Measurements from ENCODE around the gene CPSF6. TPM values are rescaled to one million over a fixed set of nuclear protein-coding genes. Genes with fewer than 3 reads are reported as not detected.

Gene CPSF6
- total RNA-seq, 4 donors from 2014 or later: 31.0 to 40.8 (median 33.0) TPM

- no peak for TF ChIP-seq CTCF (IDR thresholded peaks at IDR 0.05; ENCODE audit: low read depth)
These were observed 23.1 kb downstream of the CPSF6 start for GRCh38 chr12:69262264-69262974.

GRCh38 chr12:69265205-69265604 is 25.8 kb downstream of the CPSF6 start:
- TF ChIP-seq CTCF (IDR thresholded peaks at IDR 0.05; ENCODE audit: low read depth): no peak

GRCh38 chr12:69266036-69266635 is 26.8 kb downstream of the CPSF6 start:
- no peak for TF ChIP-seq CTCF (IDR thresholded peaks at IDR 0.05; ENCODE audit: low read depth)

- TF ChIP-seq CTCF (IDR thresholded peaks at IDR 0.05; ENCODE audit: low read depth): no peak
These were observed 30.4 kb downstream of the CPSF6 start for GRCh38 chr12:69269736-69270135.

GRCh38 chr12:69272511-69272910 is 33.1 kb downstream of the CPSF6 start:
- TF ChIP-seq CTCF (IDR thresholded peaks at IDR 0.05; ENCODE audit: low read depth): no peak

GRCh38 chr12:69274861-69275260 is 35.5 kb downstream of the CPSF6 start:
- TF ChIP-seq CTCF (IDR thresholded peaks at IDR 0.05; ENCODE audit: low read depth): no peak

GRCh38 chr12:69275471-69275891 is 36.1 kb downstream of the CPSF6 start:
- TF ChIP-seq CTCF (IDR thresholded peaks at IDR 0.05; ENCODE audit: low read depth): no peak
